Activated B cell treated with CpG ODN at 0.5 μM for 24 hours (primary cell): Measurements from ENCODE around the gene MRPL53. TPM values are rescaled to one million over a fixed set of nuclear protein-coding genes. Genes with fewer than 3 reads are reported as not detected.
"Not testable (repeated sequence)": the region's sequence is repeated elsewhere in the genome, so short reads cannot be mapped to it uniquely, and the experiment has no call there.

ENCODE experiments used
- ATAC-seq: fragments of 200-7000 bp; cut with Tn5 transposase; one replicate; pipeline ENCODE4 v1.10.0; 2021; ENCODE audit warnings: low read depth, mild to moderate bottlenecking, moderate library complexity
- CTCF ChIA-PET: fragments of 350-600 bp; sonication (Branson Sonifier 250); formaldehyde crosslinking; loops from one replicate; lab custom pipeline; 2021; ENCODE audit warnings: antibody characterized with exemption; lab: Charles Lee
- POLR2A ChIA-PET: fragments of 350-600 bp; sonication (Branson Sonifier 250); formaldehyde crosslinking; loops from one replicate; lab custom pipeline; 2021; ENCODE audit warnings: antibody characterized with exemption; lab: Charles Lee
- DNase-seq: peaks from one replicate; pipeline ENCODE4 v3.0.0; 2022
- H3K27ac Mint-ChIP-seq: one replicate; pipeline ENCODE4 v1.8.0; 2020; ENCODE audit warnings: mixed read lengths
- H3K27me3 Mint-ChIP-seq: one replicate; pipeline ENCODE4 v1.8.0; 2021; ENCODE audit warnings: mixed read lengths
- H3K36me3 Mint-ChIP-seq: one replicate; pipeline ENCODE4 v1.8.0; 2021; ENCODE audit warnings: low read depth, mixed read lengths
- H3K4me1 Mint-ChIP-seq: one replicate; pipeline ENCODE4 v1.8.0; 2021; ENCODE audit warnings: mixed read lengths
- H3K4me3 Mint-ChIP-seq: one replicate; pipeline ENCODE4 v1.8.0; 2020; ENCODE audit warnings: mild to moderate bottlenecking, mixed read lengths
- H3K9me3 Mint-ChIP-seq: one replicate; pipeline ENCODE4 v1.8.0; 2020; ENCODE audit warnings: mixed read lengths
- CTCF ChIP-seq: fragments of 200-600 bp; IDR thresholded peaks from one replicate; pipeline ENCODE4 v1.8.0; 2022; ENCODE audit warnings: antibody characterized with exemption, mild to moderate bottlenecking
- intact Hi-C: fragments of 100-400 bp; cut with micrococcal nuclease; formaldehyde crosslinking; loops from one replicate; pipeline ENCODE4 v1.15.1; 2024
- total RNA-seq: library from RNA; stranded (reverse); gene quantifications from 2 replicates; pipeline ENCODE4 v1.2.3, GENCODE V29; 2022

The MRPL53 gene
- total RNA-seq, 1 donor from 2014 or later = 86.9 TPM

GRCh38 chr2:74462054-74462785, 10.3 kb downstream of the MRPL53 start:
- CTCF ChIA-PET = no interaction called here
- Mint-ChIP-seq H3K27ac (peak overlapping the region; percentile 46), H3K36me3 (peaks cover 45% of the 10 kb centered on the region), H3K27me3 (no peaks in the 10 kb centered on the region), H3K4me1 (peaks cover 51% of the 10 kb centered on the region), H3K9me3 (no peaks in the 10 kb centered on the region), H3K4me3 (no peak overlapping the region)
- POLR2A ChIA-PET = interaction anchor here (1.9 to 10.0 kb wide), 2 partner anchors 11 to 20 kb away, joined by 8 to 127 read pairs; partner anchors contain the start of genes CCDC142, MRPL53 and TTC31
- no peak for TF ChIP-seq CTCF
- intact Hi-C loops = no loop called here
- DNase-seq (no peak), ATAC-seq (no peak)

GRCh38 chr2:74461187-74462053, 11.1 kb downstream of the MRPL53 start:
- intact Hi-C loops = no loop called here
- Mint-ChIP-seq H3K9me3 (no peaks in the 10 kb centered on the region), H3K4me1 (peaks cover 59% of the 10 kb centered on the region), H3K36me3 (peaks cover 52% of the 10 kb centered on the region), H3K27ac (peak overlapping the region; percentile 46), H3K4me3 (no peak overlapping the region), H3K27me3 (no peaks in the 10 kb centered on the region)
- DNase-seq = no peak
- TF ChIP-seq CTCF = no peak
- CTCF ChIA-PET = no interaction called here
- POLR2A ChIA-PET = interaction anchor here (1.9 to 10.0 kb wide), 2 partner anchors 12 to 21 kb away, joined by 8 to 127 read pairs; partner anchors contain the start of genes CCDC142, MRPL53 and TTC31
- ATAC-seq = no peak

GRCh38 chr2:74460187-74460586, 12.3 kb downstream of the MRPL53 start:
- ATAC-seq, H3K9me3 Mint-ChIP-seq, DNase-seq, H3K27ac Mint-ChIP-seq, intact Hi-C loops, H3K27me3 Mint-ChIP-seq: not testable (repeated sequence)
- Mint-ChIP-seq H3K36me3 (peaks cover 58% of the 10 kb centered on the region), H3K4me3 (peak overlapping the region; percentile 35), H3K4me1 (peaks cover 62% of the 10 kb centered on the region)
- CTCF ChIA-PET = interaction anchor here (1.2 kb wide), 1 partner anchor 23 kb away, joined by 3 read pairs; the partner anchor contains the start of genes CCDC142 and TTC31
- POLR2A ChIA-PET = interaction anchor here (10.0 kb wide), 1 partner anchor 13 kb away, joined by 127 read pairs; the partner anchor contains the start of gene MRPL53

- Mint-ChIP-seq H3K27ac (peak overlapping the region; percentile 66), H3K4me3 (peak overlapping the region; percentile 99), H3K36me3 (peaks cover 62% of the 10 kb centered on the region), H3K4me1 (peaks cover 67% of the 10 kb centered on the region)
- not testable (repeated sequence) for ATAC-seq, H3K9me3 Mint-ChIP-seq, DNase-seq, H3K27me3 Mint-ChIP-seq
- intact Hi-C loops = loop anchor here (5.0 kb wide), 1 partner anchor 277 kb away; no protein-coding TSS in a partner anchor
- CTCF ChIA-PET = interaction anchor here (1.2 to 3.0 kb wide), 2 partner anchors 23 to 126 kb away, joined by 3 to 11 read pairs; partner anchors contain the start of genes CCDC142 and TTC31
- POLR2A ChIA-PET = interaction anchor here (0.6 to 10.0 kb wide), 9 partner anchors 8 to 281 kb away, joined by 4 to 127 read pairs (median 35); partner anchors contain the start of genes AUP1, C2orf81, CCDC142 and HTRA2
These were observed 12.9 kb downstream of the MRPL53 start for GRCh38 chr2:74459503-74460118.

- ChIA-PET POLR2A (interaction anchor here (0.8 to 10.0 kb wide), 20 partner anchors 9 to 1225 kb away, joined by 3 to 127 read pairs (median 10); partner anchors contain the start of genes AUP1, C2orf81, CCDC142 and CCT7), CTCF (interaction anchor here (0.8 to 3.0 kb wide), 4 partner anchors 14 to 127 kb away, joined by 3 to 11 read pairs (median 3); partner anchors contain the start of genes CCDC142, MRPL53 and TTC31)
- ATAC-seq (no peak), DNase-seq (no peak)
- no peaks in the 10 kb centered on the region for H3K9me3 Mint-ChIP-seq
- H3K36me3 Mint-ChIP-seq = peaks cover 62% of the 10 kb centered on the region
- peak overlapping the region; percentile 99 for H3K4me3 Mint-ChIP-seq
- intact Hi-C loops = loop anchor here (1.0 to 5.0 kb wide), 5 partner anchors 13 to 277 kb away; partner anchors contain the start of genes AUP1, HTRA2, MRPL53 and PCGF1
- no peaks in the 10 kb centered on the region for H3K27me3 Mint-ChIP-seq
- H3K4me1 Mint-ChIP-seq = peaks cover 65% of the 10 kb centered on the region
- H3K27ac Mint-ChIP-seq = peak overlapping the region; percentile 100
- TF ChIP-seq CTCF = no peak
These were observed 13.5 kb downstream of the MRPL53 start for GRCh38 chr2:74458938-74459363.
